Cortex of kidney (tissue), 1 donor: Measurements from ENCODE around the gene SCT.
"Not testable (repeated sequence)": the region's sequence is repeated elsewhere in the genome, so short reads cannot be mapped to it uniquely, and the experiment has no call there.

Experiments used
- DNase-seq: peaks from one replicate; lab custom pipeline; 2025; lab: John Stamatoyannopoulos, UW

Gene SCT, protein sequence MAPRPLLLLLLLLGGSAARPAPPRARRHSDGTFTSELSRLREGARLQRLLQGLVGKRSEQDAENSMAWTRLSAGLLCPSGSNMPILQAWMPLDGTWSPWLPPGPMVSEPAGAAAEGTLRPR

DNA sequence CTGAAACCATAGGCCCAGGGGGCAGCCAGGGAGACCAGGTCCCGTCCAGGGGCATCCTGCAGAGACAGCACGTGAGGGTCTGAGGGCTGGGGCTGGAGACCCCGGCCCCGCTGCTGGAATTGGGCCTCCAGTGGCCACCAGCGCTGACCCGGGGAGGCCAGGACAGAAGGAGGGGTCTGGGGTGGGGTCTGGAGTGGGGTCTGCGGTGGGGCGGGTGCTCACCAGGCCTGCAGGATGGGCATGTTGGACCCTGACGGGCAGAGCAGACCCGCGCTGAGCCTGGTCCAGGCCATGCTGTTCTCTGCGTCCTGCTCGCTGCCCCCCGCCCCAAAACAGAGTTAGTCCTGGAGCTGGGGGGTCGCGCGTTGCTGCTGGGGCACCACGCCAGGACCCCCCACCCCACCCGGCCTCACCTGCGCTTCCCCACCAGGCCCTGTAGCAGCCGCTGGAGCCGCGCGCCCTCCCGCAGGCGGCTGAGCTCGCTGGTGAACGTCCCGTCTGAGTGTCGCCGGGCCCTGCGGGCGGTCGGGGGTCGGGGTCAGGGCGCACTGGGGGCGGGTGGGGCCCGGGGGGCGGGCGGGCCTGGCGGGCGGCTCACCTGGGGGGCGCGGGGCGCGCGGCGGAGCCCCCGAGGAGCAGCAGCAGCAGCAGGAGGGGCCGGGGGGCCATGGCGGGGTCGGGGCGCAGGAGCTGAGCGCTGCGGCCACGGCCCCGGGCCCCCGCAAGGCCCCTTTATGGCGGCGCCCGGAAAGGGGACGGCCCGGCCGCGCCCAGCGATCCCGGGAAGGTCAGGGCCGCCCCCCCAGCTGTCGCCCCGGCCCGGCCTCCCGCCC, at the start of gene SCT:
TSS of gene SCT (minus strand) at position 707 of the 833 bp plus-strand sequence. CDS start at position 669, 38 bp downstream.
- DNase-seq, result no peak

GRCh38 chr11:674406-674805, 47.4 kb upstream of the SCT start:
- no peak for DNase-seq

DNA sequence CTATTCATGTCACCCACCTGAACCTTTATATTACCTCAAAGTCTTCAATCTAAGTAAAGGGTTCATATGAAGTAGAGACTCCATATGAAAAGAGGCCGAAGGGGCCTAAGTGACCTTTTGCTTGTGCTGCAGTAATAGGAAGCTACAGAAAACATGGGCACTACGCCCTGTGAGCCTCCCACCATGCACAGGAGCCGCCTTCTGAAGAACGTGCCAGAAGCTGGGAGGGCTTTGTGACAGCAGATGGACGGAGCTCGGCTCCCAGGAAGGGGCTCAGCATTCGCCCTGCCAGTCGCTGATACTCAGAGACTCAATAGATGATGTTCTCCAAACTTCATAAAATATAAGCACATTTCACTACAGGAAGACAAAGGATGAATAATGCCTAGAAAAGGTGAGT, 46.9 kb upstream of the SCT start:
- no peak for DNase-seq

DNA sequence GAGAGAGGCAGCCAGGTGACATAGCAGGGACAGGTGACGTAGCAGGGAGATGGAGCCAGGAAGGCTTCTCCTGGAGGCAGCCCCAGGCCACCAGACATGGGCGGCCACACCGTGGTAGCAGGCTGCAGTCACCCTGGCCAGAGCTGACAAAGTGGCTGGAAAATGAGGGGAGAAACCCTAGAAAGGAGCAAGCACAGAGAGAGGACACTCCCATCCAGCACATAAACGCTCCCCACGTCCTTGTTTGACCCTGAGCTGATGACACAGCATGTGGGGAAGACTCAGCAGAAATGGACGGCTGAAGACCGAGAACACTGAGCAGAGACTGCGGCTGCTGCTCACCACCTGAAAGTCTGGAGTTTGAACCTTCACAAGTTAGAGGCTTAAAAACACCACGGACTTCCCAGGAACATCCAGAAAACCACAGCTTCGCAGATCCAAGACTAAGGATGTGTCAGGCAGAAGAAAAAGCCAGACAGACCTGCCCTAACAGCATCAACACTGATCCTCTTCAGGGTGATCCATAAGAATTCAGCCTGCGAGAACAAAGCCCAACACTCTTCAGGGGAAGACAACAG, 38.8 kb upstream of the SCT start:
- no peak for DNase-seq

GRCh38 chr11:665062-665703, 38.2 kb upstream of the SCT start:
- DNase-seq, result no peak

DNA sequence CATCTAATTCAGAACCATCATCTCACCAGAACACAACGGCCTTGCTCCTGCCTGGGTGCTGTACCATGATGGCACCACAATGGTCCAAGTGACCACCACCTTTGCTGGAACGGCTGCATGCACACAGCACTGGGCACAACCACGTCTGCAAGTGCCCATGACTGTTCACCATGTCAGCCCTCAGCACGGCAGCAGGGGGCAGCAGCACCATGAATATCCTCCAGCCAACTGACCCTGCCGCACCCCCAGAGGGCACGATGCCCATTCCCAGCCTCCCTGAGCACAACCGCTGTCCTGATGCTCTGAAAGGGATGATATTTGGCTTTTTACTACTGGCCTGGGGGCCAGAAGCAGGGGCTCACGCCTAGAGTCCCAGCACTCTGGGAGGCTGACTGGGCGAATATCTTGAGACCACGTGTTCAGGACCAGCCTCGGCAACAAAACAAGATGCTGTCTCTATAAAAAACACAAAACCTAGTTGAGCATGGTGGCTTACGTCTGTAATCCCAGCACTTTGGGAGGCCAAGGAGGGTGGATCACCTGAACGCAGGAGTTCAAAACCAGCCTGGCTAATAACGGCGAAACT, 35.8 kb upstream of the SCT start:
- DNase-seq, result no peak

DNA sequence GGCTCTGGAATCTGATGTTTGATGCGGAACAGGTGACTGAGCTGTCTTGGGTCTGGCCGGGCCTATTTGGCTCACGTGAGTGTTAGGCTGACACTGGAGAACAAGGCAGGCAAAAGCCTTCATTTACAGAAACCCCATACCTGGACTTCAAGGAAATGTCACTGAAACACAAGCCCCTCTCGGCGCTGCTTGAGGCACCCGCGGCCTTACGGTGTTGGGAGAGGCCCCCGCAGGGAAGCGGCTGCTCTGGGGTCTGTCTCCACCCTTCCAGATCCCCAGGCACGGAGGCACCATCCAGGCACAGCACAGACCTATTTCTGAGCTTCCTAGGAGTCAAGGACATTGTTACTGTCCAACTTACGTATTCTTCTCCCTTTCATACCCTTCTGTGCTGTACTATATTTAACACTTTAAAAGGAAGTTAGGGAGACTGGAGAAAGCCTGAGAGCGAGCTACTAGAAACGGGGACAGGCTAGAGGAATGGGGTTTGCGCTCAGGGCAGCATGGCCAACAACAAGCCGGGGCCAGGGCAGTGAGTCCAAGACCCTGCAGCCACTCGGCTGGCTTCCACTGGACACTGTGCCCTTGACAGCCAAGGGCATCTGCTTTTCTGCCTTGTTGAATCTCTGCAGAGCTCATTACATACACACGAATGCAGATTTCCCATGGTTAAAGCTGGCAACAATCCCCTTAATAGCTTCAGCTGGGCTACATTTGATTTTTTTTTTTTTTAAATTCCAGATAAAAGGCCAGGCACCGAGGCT, 33.9 kb upstream of the SCT start:
- no peak for DNase-seq

DNA sequence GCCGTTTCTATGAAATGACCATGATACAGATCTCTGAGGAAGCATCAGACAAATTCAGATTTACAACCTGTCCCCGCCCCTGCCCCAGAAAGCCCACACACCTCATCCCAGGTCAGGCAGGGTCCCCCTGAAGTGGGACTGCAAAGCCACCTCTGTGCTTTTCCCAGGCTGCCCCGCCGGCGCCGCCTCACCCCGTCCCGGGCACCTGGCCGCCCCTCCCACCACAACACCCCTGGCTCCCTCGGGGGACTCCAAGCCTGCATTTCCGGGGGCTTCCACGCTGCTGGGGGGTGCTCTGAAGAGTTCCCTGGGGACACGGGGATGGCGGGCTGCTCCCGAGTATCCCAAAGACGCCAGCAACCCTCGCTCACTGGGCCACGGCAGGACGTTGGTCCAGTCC, 33.3 kb upstream of the SCT start:
- no peak for DNase-seq

DNA sequence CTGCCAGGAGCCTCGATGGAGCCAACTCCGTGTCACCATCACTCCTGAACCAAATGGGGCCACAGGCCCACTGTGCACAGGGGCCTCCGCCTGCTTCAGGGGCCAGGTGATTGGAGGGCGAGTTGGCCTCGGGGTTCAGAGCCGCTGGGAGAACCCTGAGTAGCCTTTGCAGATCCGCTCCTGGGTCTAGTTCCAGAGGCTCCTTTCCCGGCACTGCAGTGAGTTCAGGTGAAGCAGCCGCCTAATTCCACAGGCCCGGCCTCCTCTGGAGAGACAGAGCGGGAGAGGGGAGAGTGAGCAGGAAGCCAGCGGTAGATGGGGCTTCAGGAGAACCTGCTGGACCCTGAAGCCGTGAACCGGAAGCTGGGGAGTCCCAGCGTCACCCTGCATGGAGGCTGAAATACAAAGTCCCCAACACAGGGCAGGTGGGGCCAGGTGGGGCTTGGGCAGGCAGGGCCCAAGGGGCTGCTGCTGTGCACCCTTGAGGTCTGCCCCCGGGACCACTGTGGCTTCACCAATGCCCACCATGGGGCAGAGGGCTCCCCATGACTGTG, 32.6 kb upstream of the SCT start:
- DNase-seq, result no peak

DNA sequence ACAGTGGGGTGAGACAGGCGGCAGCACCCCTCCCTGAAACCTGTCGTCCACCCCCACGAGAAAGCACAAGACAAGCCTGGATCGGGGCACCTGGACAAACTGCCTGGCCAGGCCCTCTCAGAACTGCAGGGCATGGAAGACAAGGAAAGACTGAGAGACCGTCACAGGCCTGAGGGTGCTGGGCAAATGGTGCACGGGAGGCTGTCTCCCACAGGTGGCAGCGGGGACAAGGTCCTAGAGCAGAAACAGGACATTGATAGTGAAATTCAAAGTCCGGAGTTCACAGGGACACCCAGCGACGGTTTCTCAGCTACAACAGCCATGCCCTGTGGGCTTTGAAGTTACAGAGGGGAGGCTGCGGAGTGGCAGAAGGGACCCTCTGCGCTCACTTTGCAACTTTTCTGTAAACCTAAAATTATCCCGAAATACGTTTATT, 30.7 kb upstream of the SCT start:
- DNase-seq, result no peak

GRCh38 chr11:656866-657265, 29.9 kb upstream of the SCT start:
- DNase-seq, result no peak

GRCh38 chr11:656426-656825, 29.4 kb upstream of the SCT start:
- DNase-seq, result no peak

DNA sequence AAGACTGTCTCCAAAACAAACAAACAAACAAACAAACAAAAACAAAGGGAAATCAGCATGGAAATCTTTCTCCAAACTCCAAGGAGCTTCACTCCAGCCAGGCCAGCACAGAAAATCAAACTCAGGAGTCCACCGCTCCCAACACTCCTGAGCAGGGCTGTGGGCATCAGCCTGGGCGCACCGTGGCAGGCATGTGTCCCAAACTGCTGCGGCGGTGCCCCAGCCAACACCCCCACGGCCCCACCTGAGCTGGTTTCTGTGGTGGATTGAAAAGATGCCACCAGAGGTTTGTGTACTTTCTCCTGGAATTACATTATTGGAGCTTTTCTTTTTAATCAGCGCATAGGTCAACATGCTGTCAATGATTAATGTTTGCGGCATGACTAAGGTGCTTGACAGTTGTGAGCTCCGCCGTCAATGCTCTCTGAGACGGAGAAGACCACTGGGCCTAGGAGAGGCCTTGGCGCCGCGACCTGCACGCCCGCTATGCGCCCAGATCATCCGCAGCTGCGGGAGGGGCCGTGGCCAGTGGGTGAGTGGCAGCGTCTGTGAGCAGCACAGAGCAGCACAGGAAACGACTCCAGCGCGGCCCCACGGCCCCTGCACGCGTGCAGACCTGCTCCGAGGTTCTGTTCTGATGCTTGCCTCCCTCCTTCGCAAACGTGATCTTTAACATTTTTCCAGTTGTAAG, 28.2 kb upstream of the SCT start:
- no peak for DNase-seq

DNA sequence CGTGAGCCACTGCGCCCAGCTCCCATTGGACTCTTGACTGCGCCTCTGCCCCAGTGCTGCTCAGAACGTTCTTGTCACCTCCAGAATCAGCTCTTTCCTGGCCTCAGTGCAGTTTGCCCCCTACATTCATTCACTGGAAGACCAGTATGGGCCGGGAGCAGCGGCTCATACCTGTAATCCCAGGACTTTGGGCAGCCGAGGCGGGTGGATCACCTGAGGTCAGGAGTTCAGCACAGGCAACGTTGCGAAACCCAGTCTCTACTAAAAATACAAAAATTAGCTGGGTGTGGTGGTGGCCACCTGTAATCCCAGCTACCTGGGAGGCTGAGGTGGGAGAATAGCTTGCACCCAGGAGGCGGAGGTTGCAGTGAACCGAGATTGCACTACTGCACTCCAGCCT, 27.5 kb upstream of the SCT start:
- DNase-seq, result not testable (repeated sequence)

DNA sequence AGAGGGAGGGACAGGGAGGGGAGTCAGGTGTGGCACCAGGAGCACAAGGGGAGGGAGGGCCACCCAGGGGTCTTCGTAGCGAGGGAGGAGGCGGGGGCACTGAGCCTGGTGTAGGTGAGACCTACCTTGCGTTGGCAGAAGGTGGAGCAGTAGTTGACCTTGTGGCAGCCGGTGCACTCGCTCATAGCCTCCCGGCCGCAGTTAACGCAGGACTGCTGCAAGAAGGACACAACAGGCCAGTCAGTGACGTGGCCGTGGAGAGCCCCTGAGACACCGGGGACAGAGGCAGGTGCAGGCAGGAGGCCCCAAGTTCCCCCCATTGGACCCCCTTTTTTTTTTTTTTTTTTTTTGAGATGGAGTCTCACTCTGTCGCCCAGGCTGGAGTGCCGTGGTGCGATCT, 26.9 kb upstream of the SCT start:
- DNase-seq, result no peak

DNA sequence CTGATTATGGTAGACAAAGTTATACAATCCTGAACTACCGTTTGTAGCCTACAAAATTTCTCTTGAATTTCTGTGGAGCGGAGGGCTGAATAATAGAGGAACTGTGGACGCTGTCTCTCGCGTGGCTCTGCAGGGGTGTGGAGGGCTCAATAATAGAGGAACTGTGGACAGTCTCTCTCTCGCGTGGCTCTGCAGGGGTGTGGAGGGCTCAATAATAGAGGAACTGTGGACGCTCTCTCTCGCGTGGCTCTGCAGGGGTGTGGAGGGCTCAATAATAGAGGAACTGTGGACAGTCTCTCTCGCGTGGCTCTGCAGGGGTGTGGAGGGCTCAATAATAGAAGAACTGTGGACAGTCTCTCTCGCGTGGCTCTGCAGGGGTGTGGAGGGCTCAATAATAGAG, 26.2 kb upstream of the SCT start:
- not testable (repeated sequence) for DNase-seq

- no peak for DNase-seq
Observed at GRCh38 chr11:650482-650881, 23.5 kb upstream of the SCT start.

- DNase-seq, result not testable (repeated sequence)
Observed at GRCh38 chr11:647672-648158, 20.7 kb upstream of the SCT start.

DNA sequence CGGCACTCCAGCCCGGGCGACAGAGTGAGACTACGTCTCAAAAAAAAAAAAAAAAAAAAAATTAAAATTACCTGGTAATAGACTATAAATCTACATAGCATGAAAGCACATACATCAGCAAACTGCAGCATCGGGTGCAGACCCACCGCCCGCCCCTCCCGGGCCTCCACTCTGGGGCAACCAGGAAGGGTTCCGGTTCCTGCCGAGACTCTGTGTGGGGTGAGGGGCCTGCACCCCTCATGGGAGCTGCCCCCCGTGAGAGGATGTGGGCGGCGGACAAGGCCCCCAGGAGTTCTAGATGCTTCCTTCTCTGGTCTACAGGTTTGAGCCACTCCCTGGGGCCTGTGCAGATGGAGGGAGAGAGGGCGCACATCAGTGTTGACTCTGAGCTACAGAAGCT, 19.2 kb upstream of the SCT start:
- DNase-seq, result no peak

- DNase-seq, result no peak
Observed at GRCh38 chr11:645536-645935, 18.6 kb upstream of the SCT start.
